Measurements from ENCODE around the gene CEP128.
"Not testable (repeated sequence)": the region's sequence is repeated elsewhere in the genome, so short reads cannot be mapped to it uniquely, and the experiment has no call there.

CEP128 gene

DNA sequence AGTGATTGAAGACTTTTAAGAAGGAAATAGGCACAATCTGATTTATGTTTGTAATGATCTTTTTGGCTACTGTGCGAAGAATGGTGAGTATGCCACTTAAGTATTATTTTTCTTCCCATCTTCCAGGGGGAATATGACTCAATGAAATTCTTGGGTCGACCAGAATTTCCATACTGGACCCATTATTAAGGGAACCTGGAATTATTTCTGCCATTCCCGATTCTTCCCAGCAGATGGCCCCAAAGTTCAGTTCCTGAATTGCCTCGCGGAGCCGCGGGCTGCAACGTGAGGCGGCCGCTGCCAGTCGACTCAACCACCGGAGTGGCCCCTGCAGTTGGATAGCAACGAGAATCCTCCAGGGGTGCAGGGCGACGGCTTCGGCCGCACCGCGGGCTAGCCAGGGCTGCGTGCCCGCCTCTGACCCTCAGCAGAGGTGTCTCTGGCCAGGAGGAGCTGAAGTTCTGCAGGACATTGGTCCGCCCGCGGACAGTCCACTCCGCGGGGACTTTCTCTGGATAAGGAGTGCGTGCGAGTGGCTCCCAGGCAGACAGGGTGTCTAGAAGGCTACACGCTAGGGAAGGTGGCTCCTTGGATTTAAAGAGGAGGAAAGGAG, 13.3 kb upstream of the CEP128 start:
- DNase-seq (ENCODE audit: low read depth): peak; percentile 22
- TF ChIP-seq CTCF (IDR thresholded peaks at IDR 0.05; ENCODE audit: control insufficient read depth, extremely low read depth, insufficient read depth): peak; percentile 83
- H3K4me3 ChIP-seq (ENCODE audit: low read depth, low read length): peak overlapping the region; percentile 55

DNA sequence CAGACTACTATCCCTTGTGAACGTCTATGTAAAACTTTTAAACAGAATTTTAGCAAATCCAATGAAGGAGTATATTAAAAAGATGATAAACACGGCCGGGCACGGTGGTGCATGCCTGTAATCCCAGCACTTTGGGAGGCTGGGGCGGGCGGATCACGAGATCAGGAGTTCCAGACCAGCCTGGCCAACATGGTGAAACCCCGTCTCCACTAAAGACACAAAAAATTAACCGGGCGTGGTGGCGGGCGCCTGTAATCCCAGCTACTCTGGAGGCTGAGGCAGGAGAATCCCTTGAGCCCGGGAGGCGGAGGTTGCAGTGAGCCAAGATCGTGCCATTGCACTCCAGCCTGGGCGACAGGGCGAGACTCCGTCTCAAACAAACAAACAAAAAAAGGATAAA, 11.7 kb upstream of the CEP128 start:
- not testable (repeated sequence) for DNase-seq (ENCODE audit: low read depth)

DNA sequence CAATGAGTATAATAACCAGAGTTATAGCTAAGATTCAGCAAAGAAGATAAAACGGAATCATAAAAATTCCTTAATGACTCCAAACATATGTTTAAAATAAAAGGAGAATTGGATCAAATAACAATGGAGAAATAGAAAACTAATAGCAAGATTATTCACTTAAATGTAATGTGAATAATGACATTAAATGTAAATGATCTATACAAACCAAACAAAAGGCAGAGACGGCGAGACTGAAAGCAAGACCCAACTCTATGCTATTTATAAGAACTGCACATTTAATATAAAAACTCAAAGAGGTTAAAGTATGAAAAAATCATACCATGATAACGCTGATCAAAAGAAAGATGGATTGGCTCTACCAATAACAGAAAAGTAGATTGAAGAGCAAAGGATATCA, 10.0 kb upstream of the CEP128 start:
- TF ChIP-seq CTCF (IDR thresholded peaks at IDR 0.05; ENCODE audit: control insufficient read depth, extremely low read depth, insufficient read depth): no peak
- H3K4me3 ChIP-seq (ENCODE audit: low read depth, low read length): no peak overlapping the region
- DNase-seq (ENCODE audit: low read depth): no peak

More for the DNA sequence above, 11.7 kb upstream of the CEP128 start:
- H3K4me3 ChIP-seq (ENCODE audit: low read depth, low read length): not testable (repeated sequence)

DNA sequence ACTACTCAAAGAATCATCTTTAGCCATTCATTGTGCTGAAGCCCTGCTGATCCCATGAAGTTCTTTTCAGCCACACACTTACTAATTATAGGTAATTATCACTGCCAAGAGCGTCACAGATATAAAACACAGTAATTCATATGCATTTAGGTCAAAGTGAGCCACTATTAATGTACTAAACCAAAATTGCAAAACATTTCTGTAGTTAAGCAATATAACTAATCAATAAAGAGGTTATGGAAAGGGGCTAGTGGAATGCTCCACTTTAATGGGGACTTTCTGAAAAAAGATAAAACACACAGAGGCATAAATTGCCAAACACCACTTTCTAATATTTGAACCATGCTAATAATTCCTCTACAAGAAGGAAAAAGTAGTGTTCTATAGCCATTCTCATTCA, 6.8 kb upstream of the CEP128 start:
- H3K4me3 ChIP-seq (ENCODE audit: low read depth, low read length): no peak overlapping the region
- no peak for TF ChIP-seq CTCF (IDR thresholded peaks at IDR 0.05; ENCODE audit: control insufficient read depth, extremely low read depth, insufficient read depth)
- no peak for DNase-seq (ENCODE audit: low read depth)

DNA sequence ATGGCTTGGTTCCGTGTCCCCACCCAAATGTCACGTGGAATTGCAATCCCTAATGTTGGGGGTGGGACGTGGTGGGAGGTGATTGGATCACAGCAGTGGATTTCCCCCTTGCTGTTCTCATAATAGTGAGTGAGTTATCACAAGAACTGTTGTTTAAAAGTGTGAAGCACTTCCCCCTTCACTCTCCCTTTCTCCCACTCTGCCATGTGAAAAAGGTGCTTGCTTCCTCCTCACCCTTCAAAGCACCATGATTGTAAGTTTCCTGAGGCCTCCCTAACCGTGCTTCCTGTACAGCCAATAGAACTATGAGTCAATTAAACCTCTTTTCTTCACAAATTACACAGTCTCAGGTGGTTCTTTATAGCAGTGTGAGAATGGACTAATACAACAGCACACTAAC, 5.3 kb upstream of the CEP128 start:
- TF ChIP-seq CTCF (IDR thresholded peaks at IDR 0.05; ENCODE audit: control insufficient read depth, extremely low read depth, insufficient read depth): no peak
- H3K4me3 ChIP-seq (ENCODE audit: low read depth, low read length): no peak overlapping the region
- no peak for DNase-seq (ENCODE audit: low read depth)

DNA sequence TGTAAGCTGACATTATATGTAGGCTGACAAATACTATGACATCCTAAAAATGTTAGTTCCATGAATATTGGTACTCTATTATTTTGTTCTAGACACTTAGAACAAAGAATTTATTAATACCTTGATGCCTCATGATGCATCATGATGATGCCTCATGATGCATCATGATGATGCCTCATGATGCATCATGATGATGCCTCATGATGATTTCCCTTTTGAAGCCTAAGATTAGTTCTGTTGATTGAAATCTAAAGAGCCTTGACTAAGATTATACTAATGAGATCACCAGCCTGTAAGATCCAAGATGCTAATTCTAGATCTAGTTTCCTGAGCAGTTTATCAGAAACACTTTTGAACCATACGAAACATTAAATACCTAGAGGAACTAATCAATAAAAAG, 4.6 kb upstream of the CEP128 start:
- DNase-seq (ENCODE audit: low read depth): no peak
- no peak overlapping the region for H3K4me3 ChIP-seq (ENCODE audit: low read depth, low read length)
- TF ChIP-seq CTCF (IDR thresholded peaks at IDR 0.05; ENCODE audit: control insufficient read depth, extremely low read depth, insufficient read depth): no peak

DNA sequence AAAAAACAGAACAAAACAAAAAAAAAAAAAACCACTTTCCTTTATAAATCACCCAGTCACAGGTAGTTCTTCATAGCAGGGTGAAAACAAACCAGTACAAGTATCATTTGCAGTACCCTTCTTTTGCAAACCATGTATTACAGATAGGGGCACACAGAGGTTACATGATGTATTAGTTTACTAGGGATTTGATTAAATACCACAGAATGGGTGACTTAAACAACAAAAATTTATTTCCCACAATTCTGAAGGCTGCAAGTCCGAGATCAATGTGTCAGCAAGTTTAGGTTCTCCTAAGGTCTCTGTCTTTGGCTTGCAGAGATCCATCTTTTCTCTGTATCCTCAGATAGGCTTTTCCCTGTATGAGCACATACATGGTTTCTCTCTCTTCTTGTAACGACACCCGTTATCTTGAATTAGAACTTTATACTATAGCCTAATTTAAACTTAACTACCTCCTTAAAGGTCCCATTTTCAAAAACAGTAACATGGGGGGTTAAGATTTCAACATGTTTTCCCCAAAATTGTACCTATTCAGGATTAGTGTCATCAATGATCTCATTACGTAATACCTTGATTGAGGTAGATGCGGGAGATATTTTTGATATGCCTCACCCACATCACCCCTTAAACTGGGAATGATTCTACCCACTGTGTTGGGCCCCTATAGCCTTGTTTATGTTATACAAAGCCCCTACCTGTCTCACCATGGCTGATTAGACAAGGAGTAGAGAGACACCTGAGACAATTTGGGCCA, 3.5 kb upstream of the CEP128 start:
- DNase-seq (ENCODE audit: low read depth): no peak
- TF ChIP-seq CTCF (IDR thresholded peaks at IDR 0.05; ENCODE audit: control insufficient read depth, extremely low read depth, insufficient read depth): no peak
- no peak overlapping the region for H3K4me3 ChIP-seq (ENCODE audit: low read depth, low read length)

Data from LNCaP clone FGC (cell line).